Measurements from ENCODE around the gene DGLUCY.
"Not testable (repeated sequence)": the region's sequence is repeated elsewhere in the genome, so short reads cannot be mapped to it uniquely, and the experiment has no call there.

The DGLUCY gene

GRCh38 chr14:91108941-91109611 lies 4.8 kb upstream of the DGLUCY start:
- peak; percentile 48 for DNase-seq

GRCh38 chr14:91111443-91111842 lies 2.4 kb upstream of the DGLUCY start:
- no peak for DNase-seq

- no peak for DNase-seq
These were observed 1.7 kb upstream of the DGLUCY start for GRCh38 chr14:91112194-91112593.

- DNase-seq = peak; percentile 81
These were observed 499 bp downstream of the DGLUCY start for GRCh38 chr14:91114079-91115065.

- peak; percentile 22 for DNase-seq
These were observed 2.3 kb downstream of the DGLUCY start for GRCh38 chr14:91115986-91116770.

GRCh38 chr14:91116913-91117588 lies 3.2 kb downstream of the DGLUCY start:
- peak; percentile 44 for DNase-seq

- no peak for DNase-seq
These were observed 4.1 kb downstream of the DGLUCY start for GRCh38 chr14:91117960-91118359.

- DNase-seq = no peak
These were observed 4.7 kb downstream of the DGLUCY start for GRCh38 chr14:91118511-91119068.

GRCh38 chr14:91119556-91120311 lies 5.9 kb downstream of the DGLUCY start:
- DNase-seq = no peak

GRCh38 chr14:91123201-91123600 lies 9.3 kb downstream of the DGLUCY start:
- DNase-seq = no peak

- DNase-seq = not testable (repeated sequence)
These were observed 10.8 kb downstream of the DGLUCY start for GRCh38 chr14:91124406-91125270.

GRCh38 chr14:91125271-91125660 lies 11.4 kb downstream of the DGLUCY start:
- no peak for DNase-seq

- DNase-seq = no peak
These were observed 11.9 kb downstream of the DGLUCY start for GRCh38 chr14:91125801-91126200.

GRCh38 chr14:91126761-91127160 lies 12.9 kb downstream of the DGLUCY start:
- no peak for DNase-seq

- DNase-seq = no peak
These were observed 13.5 kb downstream of the DGLUCY start for GRCh38 chr14:91127401-91127801.

GRCh38 chr14:91127924-91128323 lies 14.1 kb downstream of the DGLUCY start:
- no peak for DNase-seq

- DNase-seq = no peak
These were observed 14.8 kb downstream of the DGLUCY start for GRCh38 chr14:91128699-91129098.

GRCh38 chr14:91129261-91129660 lies 15.4 kb downstream of the DGLUCY start:
- no peak for DNase-seq

GRCh38 chr14:91135039-91135438 lies 21.2 kb downstream of the DGLUCY start:
- DNase-seq = no peak
